Measurements from ENCODE around the gene SUPT20H.

- TF ChIP-seq EZH2 (IDR thresholded peaks at IDR 0.05): no peak
- TF ChIP-seq POLR2AphosphoS5 (IDR thresholded peaks at IDR 0.05; ENCODE audit: borderline replicate concordance, low read depth, low read length): no peak
- TF ChIP-seq FOXP2 (optimal IDR thresholded peaks at IDR 0.05; ENCODE audit: control extremely low read depth, extremely low read length, insufficient read depth): no peak
Observed at GRCh38 chr13:37109051-37109678, 49.7 kb upstream of the SUPT20H start.

All from SK-N-MC (cell line).